Measurements from ENCODE around the gene PLRG1. TPM values are rescaled to one million over a fixed set of nuclear protein-coding genes. Genes with fewer than 3 reads are reported as not detected.
A peak's percentile ranks its signal among the peaks of the same experiment; 100 is the strongest.

The PLRG1 gene
- polyA plus RNA-seq, 1 donor (not counting 4 experiments of a cell fraction or from before 2014, with no cell fraction given): 132 TPM

- FAIRE-seq: no peak
- Histone ChIP-seq H3K27me3 (ENCODE audit: control insufficient read depth, extremely low read depth, insufficient read depth, low read length) (peaks cover 41% of the 10 kb centered on the region), H3K9ac (ENCODE audit: control insufficient read depth, extremely low read depth, insufficient read depth, low read length) (no peak overlapping the region)
These were observed 60.0 kb downstream of the PLRG1 start for GRCh38 chr4:154490234-154490582.

GRCh38 chr4:154489558-154490233 is 60.5 kb downstream of the PLRG1 start:
- dilution Hi-C loops (cut with MboI; ENCODE audit: extremely low pct_ligation_motif_present, low sequenced_read_pairs): no loop called here
- Histone ChIP-seq H3K27ac (ENCODE audit: control insufficient read depth, insufficient read depth, low read length) (no peak overlapping the region), H3K4me3 (ENCODE audit: control insufficient read depth in 2 of 3, extremely low read depth in 1 of 3, insufficient read depth in 2 of 3, low read depth in 1 of 3, low read length in 3 of 3) (no peak overlapping the region), H3K27me3 (ENCODE audit: control insufficient read depth, extremely low read depth, insufficient read depth, low read length) (peaks cover 41% of the 10 kb centered on the region), H3K9me3 (ENCODE audit: control insufficient read depth, low read depth, low read length) (no peaks in the 10 kb centered on the region), H3K4me2 (ENCODE audit: control insufficient read depth, extremely low read depth, insufficient read depth, low read depth, low read length) (no peak overlapping the region), H3K9ac (ENCODE audit: control insufficient read depth, extremely low read depth, insufficient read depth, low read length) (no peak overlapping the region), H3K79me2 (ENCODE audit: control insufficient read depth, insufficient read depth, low read length) (no peaks in the 10 kb centered on the region), H2AFZ (ENCODE audit: control insufficient read depth, low read length) (no peak overlapping the region), H3K9me1 (ENCODE audit: control insufficient read depth, extremely low read depth, insufficient read depth, low read length) (no peaks in the 10 kb centered on the region), H3K4me1 (ENCODE audit: control insufficient read depth, extremely low read depth, insufficient read depth, low read length) (peaks cover 4% of the 10 kb centered on the region), H3K36me3 (ENCODE audit: control insufficient read depth in 2 of 2, extremely low read depth in 1 of 2, insufficient read depth in 2 of 2, low read length in 2 of 2) (no peaks in the 10 kb centered on the region), H4K20me1 (ENCODE audit: control insufficient read depth, extremely low read depth, insufficient read depth, low read length) (no peaks in the 10 kb centered on the region)
- DNase-seq (ENCODE audit: low read depth, low spot score): no peak
- TF ChIP-seq, protein P1, sequence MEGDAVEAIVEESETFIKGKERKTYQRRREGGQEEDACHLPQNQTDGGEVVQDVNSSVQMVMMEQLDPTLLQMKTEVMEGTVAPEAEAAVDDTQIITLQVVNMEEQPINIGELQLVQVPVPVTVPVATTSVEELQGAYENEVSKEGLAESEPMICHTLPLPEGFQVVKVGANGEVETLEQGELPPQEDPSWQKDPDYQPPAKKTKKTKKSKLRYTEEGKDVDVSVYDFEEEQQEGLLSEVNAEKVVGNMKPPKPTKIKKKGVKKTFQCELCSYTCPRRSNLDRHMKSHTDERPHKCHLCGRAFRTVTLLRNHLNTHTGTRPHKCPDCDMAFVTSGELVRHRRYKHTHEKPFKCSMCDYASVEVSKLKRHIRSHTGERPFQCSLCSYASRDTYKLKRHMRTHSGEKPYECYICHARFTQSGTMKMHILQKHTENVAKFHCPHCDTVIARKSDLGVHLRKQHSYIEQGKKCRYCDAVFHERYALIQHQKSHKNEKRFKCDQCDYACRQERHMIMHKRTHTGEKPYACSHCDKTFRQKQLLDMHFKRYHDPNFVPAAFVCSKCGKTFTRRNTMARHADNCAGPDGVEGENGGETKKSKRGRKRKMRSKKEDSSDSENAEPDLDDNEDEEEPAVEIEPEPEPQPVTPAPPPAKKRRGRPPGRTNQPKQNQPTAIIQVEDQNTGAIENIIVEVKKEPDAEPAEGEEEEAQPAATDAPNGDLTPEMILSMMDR (optimal IDR thresholded peaks at IDR 0.05 in 1 of 3, IDR thresholded peaks at IDR 0.05 in 1 of 3, conservative IDR thresholded peaks at IDR 0.05 in 1 of 3; ENCODE audit: extremely low read depth in 1 of 3, insufficient read depth in 2 of 3, low read length in 3 of 3): no peak
- TF ChIP-seq EZH2 (IDR thresholded peaks at IDR 0.05; ENCODE audit: low read length): no peak
- no peak for FAIRE-seq

More at GRCh38 chr4:154490234-154490582, 60.0 kb downstream of the PLRG1 start:
- Histone ChIP-seq H3K36me3 (ENCODE audit: control insufficient read depth in 2 of 2, extremely low read depth in 1 of 2, insufficient read depth in 2 of 2, low read length in 2 of 2) (no peaks in the 10 kb centered on the region), H2AFZ (ENCODE audit: control insufficient read depth, low read length) (no peak overlapping the region), H3K9me1 (ENCODE audit: control insufficient read depth, extremely low read depth, insufficient read depth, low read length) (no peaks in the 10 kb centered on the region), H3K27ac (ENCODE audit: control insufficient read depth, insufficient read depth, low read length) (no peak overlapping the region), H3K4me3 (ENCODE audit: control insufficient read depth in 2 of 3, extremely low read depth in 1 of 3, insufficient read depth in 2 of 3, low read depth in 1 of 3, low read length in 3 of 3) (no peak overlapping the region), H3K4me1 (ENCODE audit: control insufficient read depth, extremely low read depth, insufficient read depth, low read length) (peaks cover 4% of the 10 kb centered on the region), H4K20me1 (ENCODE audit: control insufficient read depth, extremely low read depth, insufficient read depth, low read length) (no peaks in the 10 kb centered on the region), H3K9me3 (ENCODE audit: control insufficient read depth, low read depth, low read length) (no peaks in the 10 kb centered on the region), H3K4me2 (ENCODE audit: control insufficient read depth, extremely low read depth, insufficient read depth, low read depth, low read length) (peak overlapping the region; percentile 17), H3K79me2 (ENCODE audit: control insufficient read depth, insufficient read depth, low read length) (no peaks in the 10 kb centered on the region)
- no peak for DNase-seq (ENCODE audit: low read depth, low spot score)
- TF ChIP-seq, protein P1 (optimal IDR thresholded peaks at IDR 0.05 in 1 of 3, IDR thresholded peaks at IDR 0.05 in 1 of 3, conservative IDR thresholded peaks at IDR 0.05 in 1 of 3; ENCODE audit: extremely low read depth in 1 of 3, insufficient read depth in 2 of 3, low read length in 3 of 3): no peak
- TF ChIP-seq EZH2 (IDR thresholded peaks at IDR 0.05; ENCODE audit: low read length): no peak
- dilution Hi-C loops (cut with MboI; ENCODE audit: extremely low pct_ligation_motif_present, low sequenced_read_pairs): no loop called here
